DOHH2 (cell line): ENCODE results near the gene MED12L.

Experiments
- CTCF ChIP-seq: fragments of 200-600 bp; sonication (generic); IDR thresholded peaks from one replicate; pipeline ENCODE4 v1.5.1; 2014; ENCODE audit warnings: antibody characterized with exemption, mild to moderate bottlenecking, low read depth, low read length; ENCODE audit not compliant: poor library complexity, severe bottlenecking
- EZH2phosphoT487 ChIP-seq: fragments of 200-600 bp; sonication (generic); IDR thresholded peaks from 2 replicates; pipeline ENCODE4 v1.6.1; 2017; ENCODE audit warnings: borderline replicate concordance, mild to moderate bottlenecking, antibody characterized with exemption, low read length, moderate library complexity, mixed read lengths

GRCh38 chr3:151091685-151092345 lies 6.4 kb downstream of the MED12L start:
- TF ChIP-seq CTCF (no peak), EZH2phosphoT487 (no peak)
